Measurements from ENCODE around the gene CALHM4.
"Not testable (repeated sequence)": the region's sequence is repeated elsewhere in the genome, so short reads cannot be mapped to it uniquely, and the experiment has no call there.

GRCh38 chr6:116603916-116604315 lies 50.4 kb downstream of the CALHM4 start:
- TF ChIP-seq, protein P1, sequence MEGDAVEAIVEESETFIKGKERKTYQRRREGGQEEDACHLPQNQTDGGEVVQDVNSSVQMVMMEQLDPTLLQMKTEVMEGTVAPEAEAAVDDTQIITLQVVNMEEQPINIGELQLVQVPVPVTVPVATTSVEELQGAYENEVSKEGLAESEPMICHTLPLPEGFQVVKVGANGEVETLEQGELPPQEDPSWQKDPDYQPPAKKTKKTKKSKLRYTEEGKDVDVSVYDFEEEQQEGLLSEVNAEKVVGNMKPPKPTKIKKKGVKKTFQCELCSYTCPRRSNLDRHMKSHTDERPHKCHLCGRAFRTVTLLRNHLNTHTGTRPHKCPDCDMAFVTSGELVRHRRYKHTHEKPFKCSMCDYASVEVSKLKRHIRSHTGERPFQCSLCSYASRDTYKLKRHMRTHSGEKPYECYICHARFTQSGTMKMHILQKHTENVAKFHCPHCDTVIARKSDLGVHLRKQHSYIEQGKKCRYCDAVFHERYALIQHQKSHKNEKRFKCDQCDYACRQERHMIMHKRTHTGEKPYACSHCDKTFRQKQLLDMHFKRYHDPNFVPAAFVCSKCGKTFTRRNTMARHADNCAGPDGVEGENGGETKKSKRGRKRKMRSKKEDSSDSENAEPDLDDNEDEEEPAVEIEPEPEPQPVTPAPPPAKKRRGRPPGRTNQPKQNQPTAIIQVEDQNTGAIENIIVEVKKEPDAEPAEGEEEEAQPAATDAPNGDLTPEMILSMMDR (IDR thresholded peaks at IDR 0.05), result not testable (repeated sequence)
- TF ChIP-seq POLR2A (IDR thresholded peaks at IDR 0.05), result not testable (repeated sequence)

Measured in esophagus squamous epithelium (tissue), 4 donors.